ENCODE measurements around the gene YAP1.

YAP1 gene

DNA sequence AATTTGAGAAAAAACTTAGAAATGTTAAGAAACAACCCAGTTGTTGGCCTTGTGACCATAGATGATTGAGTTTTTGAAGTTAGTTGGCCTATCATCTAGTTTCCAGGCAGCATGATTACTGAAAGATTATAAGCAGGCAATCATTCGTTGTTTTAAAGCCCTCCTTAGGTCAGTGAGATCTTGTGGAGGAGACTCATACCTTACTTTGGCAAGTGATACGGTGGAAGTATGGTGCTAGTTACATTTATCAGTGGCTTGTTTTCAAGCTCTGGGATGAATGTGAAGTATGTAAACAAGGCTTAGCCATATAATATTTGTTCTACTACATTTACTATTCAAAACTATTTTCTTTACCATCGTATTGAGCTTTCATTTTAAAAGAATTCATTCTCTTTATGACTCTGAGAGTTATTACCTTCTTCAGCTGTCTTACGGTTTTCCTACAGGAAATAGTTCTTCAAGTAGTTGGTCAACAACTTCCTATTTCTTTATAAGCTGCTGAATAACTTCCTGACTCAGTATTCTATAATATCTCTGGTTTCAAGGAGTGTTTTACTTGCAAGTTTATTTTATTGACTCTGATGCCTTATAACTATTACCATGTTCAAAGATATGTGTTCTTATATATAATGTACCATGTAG lies 7.3 kb downstream of the YAP1 start:
- no peak for DNase-seq (ENCODE audit: low spot score)

DNA sequence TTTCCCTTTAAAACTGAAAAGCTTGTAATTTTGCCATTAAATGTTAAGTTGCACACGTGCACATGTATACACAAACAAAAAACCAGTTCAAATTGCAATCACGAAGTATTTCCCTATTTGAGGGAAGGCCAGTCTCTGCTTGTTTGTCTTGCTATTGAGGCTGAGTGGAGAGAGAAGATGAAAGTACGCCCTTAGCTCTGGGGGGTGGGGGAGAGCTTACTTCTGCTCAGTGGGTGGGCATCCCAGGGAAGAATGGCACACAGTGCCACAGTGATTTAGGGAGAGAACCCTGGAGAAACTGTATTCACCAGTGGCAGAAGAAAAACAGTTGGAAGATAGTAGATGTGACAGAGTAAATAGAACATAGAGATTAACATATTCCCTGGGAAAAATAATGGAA lies 8.7 kb downstream of the YAP1 start:
- DNase-seq (ENCODE audit: low spot score), result no peak

DNA sequence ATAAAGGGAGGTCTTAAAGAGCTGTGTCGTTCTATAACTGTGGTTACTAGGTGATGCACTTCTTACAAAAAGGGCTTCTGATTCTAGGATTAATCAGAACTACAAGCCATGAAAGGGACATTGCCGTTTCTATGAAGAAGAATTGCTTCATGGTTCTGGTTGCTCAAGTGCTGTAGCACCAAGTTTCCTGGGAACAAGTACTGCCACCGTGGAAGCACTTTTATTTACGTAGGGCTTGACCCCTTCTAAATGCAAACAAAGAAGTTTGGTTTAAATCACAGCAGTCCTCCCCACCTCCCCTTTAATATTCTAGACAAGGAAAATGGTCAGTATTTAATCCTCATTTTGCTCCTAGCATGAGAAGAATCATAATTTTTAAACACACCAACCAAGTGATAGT lies 9.8 kb downstream of the YAP1 start:
- DNase-seq (ENCODE audit: low spot score), result no peak

DNA sequence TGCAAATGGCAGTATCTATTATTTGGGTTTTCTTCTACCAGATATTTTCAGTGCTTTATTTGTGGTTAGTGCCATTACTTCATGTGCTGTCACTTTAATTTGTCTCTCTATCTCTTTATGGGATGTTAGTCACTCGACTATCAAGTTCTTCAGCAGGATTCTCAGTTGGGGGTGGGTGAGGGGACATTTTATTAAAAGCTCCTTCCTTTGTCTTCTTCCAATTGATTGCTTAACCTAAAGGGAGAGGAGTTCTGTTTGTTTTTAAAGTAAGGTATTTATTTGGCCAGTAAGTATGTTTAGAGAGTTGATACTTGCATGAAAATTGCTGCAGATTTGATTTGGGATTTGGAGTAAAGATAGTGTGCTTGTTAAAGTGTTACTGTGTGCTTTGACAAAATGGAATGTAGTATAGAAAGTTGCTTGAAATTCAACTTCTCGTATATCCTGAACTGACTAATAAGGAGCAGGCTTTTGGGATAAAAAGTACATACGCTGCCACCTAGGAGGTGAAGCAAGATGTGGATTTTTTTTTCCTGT lies 10.3 kb downstream of the YAP1 start:
- no peak for DNase-seq (ENCODE audit: low spot score)

DNA sequence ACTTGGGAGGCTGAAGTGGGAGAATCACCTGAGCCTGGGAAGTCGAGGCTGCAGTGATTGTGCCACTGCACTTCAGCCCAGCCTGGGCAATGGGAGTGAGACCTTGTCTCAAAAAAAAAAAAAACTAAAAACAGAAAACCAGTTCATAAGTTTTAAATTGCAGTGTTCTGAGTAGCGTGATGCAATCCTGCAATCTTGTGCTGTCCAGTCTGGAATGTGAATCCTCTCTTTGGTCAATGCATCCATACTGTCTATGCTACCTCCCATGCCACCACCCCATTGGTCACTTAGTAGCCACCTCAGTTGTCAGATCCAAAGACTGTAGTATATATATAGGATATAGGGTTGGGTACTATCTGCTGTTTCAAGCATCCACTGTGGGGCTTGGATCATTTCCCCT lies 11.1 kb downstream of the YAP1 start:
- DNase-seq (ENCODE audit: low spot score), result no peak

DNA sequence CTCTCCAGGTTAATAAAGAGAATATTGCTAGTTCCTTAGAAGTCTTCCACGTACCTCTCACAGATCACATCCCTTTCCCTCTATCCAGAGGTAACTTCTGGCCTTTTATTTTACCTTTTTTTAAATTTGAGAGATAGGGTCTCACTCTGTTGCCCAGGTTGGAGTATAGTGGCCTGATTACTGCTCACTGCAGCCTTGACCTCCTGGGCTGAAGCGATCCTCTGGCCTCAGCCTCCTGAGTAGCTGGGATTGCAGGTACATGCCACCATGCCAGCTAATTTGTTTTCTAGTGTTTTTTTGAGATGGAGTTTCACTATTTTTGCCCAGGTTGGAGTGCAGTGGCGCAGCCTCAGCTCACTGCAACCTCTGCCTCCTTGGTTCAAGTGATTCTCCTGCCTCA lies 24.4 kb downstream of the YAP1 start:
- DNase-seq (ENCODE audit: low spot score), result no peak

DNA sequence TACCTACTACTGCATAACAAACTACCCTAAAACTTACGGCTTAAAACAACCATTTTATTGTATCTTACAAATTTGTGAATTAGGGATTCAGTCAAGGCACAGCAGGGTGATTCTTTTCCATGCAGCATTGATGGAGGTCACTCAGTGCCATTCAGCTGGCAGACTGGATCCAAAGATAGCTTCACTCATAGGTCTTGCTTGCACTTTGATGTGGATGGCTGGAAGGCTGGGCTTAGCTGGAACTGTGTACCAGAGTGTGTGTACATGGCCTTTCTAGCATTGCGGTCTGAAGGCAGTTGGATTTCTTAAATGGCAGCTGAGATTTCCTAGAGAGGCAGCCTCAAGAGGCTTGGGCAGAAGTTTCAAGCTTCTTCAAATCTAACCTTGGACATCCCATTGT lies 25.0 kb downstream of the YAP1 start:
- no peak for DNase-seq (ENCODE audit: low spot score)

DNA sequence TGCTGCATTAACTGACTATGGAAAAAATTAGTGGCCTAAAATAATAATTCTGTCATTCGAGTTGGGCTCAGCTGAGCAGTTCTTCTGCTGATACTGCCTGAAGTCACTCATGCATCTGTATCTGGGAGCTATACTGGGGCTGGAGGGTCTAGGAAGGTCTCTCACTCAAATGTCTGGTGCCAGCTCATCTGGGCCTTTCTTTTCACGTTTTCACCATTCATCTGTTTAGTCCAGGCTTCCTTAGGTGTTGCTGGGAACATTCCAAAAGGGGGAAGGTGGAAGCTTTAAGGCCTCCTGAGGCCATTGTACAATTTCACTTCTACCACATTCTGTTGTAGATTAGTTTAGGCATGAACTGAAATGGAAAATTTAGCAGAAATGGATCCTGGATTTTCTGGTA lies 28.0 kb downstream of the YAP1 start:
- no peak for DNase-seq (ENCODE audit: low spot score)

DNA sequence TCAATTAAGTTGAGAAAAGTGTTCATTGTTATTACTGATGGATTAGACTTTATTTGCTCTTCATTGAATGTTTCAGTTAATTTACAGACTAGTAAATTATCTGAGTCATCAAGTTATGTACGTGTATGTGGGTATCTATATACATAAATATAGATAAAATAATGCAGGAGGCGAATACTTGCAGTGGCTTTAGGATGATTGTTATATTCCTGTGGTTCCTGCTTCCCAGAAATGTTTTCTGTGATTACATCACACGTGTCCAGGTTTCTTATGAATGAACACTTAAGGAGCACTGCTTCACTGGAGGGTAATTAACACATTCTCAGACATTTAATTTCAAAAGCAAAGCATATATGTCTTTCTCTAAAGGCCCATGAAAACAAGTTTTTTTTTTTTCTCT lies 28.4 kb downstream of the YAP1 start:
- DNase-seq (ENCODE audit: low spot score), result peak; percentile 14

DNA sequence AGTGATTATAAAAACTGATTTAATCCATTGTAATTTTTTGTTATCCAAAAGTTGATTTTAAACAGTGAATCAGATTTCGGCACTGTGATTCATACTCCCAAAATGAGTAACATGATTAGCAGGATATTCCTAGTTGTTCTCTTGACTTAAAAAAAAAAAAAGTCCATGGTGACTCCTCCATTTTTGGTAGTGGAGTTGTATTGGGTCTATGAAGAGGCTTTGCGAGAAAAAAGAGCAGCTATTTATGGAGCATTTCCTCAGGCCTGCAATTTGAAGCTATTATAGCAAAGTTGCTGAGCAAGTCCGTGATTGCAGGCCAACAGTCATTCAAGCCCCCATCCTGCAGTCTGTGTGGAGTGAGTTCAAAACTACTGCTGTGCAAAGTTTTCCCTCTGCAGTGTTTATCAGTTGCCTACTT lies 28.8 kb downstream of the YAP1 start:
- peak; percentile 50 for DNase-seq (ENCODE audit: low spot score)

DNA sequence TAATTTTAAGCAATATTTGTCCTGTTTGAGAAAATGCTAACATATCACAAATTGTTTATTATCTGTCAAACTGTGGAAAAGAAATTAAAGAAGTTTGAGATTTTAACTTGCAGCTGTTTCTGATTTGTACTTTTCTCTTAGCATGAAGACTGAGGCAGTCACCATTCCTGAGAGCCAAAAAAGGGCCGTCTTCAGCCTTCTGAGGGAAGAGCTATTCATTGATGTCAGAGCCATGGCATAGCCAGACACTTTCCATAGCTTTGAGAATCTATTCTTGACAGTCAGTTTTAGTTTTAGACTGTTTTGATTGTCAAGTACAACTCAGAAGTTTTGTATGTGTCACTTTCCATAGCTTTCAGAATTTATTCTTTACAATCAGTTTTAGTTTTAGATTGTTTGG lies 32.1 kb downstream of the YAP1 start:
- DNase-seq (ENCODE audit: low spot score), result no peak

DNA sequence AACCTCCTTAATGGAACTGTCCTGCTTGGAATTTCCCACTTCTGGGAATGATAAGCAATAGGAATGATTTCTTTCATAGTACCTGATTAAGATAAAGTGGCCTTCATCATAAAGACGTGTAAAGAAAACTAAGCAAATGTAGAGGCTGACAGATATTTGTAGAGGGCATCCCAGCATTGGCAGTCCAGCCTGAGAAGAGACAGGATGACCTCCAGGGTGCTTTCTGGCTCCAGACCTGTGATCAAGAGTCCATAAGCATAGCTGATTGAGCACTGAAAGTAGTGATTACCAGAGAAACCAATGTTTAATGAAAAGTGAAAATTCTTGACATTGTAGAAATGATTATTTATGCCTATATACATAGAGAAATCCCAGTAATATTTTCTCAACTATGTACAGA lies 33.6 kb downstream of the YAP1 start:
- no peak for DNase-seq (ENCODE audit: low spot score)

DNA sequence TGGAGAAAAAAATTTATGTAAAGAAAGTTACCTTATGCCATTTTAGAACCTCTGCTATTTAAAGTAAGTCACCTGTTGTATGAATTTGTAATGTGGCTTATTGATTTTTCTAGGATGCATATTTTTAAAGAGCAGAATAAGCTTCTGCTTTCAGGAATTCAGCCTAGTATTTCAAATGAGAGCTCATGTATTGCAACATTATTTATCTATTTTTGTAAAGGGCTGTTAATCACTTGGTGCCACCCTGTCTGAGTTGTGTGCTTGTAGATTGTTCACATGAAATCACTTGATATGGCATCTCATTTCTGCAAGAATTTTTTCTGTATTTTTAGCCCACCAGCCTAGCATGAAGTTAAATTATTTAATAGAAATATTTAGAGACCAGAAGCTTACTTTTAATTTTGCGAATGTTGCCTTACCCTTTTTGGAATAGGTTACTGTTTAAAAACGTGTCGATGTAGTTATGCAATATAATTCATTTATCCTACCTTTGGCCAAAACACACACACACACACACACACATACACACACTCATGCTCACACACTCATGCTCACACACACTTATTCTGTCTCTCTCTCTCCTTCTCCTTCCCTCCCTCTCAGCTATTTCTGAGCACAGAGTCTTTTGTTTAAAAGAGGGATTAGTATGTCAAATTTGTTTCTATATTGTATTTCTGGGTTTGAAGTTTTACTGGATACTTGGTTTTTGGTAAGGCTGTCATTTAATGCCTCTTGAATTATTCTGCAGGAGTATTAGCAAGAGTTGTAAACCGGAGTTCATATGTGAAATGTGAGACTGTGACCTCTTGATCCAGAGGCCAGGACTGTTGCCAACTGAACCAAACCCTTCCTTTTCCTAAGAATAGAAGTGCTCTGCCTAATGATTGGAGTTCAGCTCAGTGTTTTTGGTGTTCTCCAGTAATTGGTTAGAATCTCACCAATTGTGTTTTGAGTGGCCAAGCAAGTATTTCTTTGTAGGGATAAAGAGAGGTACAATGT lies 34.4 kb downstream of the YAP1 start:
- no peak for DNase-seq (ENCODE audit: low spot score)

DNA sequence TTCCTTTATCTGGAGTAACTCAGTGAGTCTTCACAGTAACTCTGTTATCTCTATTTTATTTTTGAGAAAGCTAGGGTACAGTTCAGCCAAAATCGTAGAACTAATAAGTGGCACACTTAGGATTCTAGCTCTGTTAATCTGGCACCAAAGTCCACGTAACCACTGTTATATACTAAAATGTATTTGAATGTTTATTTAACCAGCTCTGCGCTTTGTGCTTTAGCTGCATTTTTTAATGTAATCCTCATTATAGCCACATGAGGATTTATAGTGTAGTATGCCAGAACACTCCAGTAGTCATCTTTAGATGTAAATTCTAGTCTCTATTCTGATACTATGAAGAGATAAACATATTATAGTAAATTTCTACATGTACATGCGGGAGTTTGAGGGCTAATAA lies 36.8 kb downstream of the YAP1 start:
- DNase-seq (ENCODE audit: low spot score), result no peak

DNA sequence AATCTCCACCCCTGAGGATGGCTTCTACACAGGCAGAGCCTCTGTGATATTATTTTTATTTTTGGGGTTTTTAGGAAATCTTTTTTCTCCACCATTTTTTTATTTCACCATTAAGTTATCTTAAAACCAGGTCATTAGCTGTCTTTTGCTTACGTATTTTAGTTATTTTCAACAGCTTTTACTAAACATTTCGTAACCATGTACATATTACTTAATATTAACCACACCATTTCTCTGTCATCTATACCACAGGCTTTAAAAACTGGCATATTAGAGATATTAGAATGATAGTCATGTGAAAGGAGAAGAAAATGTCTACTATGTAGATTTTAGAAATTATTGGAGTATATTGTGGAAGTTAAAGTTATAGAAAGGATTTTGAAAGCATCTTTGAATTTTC lies 37.4 kb downstream of the YAP1 start:
- DNase-seq (ENCODE audit: low spot score), result no peak

DNA sequence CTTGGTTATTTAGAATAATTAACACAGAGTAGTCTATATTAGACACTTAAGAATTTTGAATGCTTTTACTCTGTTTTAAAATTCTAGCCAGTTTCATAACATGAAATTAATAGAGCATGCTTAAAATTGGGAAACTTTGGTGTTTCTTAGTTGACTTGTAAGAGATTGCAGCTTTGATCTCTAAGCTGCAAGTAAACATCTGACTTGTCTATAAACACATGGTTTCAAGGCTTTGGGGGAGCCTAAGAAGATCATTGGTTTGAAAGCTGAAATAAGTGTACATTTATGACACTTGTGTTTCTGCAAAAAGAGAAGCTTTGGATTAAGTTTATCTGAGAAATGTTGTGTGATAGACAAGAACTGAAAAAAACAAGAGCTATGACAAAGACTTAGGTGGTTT lies 37.8 kb downstream of the YAP1 start:
- DNase-seq (ENCODE audit: low spot score), result no peak

DNA sequence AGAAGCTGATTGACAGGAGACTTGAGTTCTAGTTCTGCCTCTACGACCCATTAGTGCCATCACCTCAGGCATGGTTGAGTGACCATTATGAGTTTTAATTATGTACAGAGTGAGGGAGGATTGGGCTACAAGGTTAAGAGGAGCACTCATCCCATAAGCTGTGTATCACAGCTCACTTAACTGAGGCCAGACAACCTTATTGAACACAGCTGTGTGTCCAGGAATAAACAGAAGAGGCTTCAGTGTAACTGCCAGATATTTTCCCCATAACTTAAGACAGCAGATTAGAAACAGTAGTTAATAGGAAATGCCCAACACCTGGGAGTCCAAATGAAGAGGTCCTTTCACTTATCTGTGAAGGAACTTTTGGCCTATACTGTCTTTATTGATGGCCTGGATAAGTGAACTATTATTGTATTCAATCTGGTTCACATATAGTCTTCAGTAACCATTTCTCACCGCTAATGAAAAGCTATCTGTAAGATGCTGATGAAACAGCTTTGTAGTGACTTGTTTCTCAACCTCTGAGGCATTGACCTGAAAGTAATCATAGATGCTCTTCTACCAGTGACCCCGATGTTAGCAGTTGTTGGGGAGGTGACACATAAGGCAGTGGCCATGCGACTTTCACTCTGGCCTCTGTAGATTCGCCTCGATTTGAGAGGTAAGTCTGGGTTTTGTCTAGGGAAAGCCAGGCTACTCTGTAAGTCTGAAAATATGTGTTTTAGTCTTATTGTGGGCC lies 41.7 kb downstream of the YAP1 start:
- no peak for DNase-seq (ENCODE audit: low spot score)

DNA sequence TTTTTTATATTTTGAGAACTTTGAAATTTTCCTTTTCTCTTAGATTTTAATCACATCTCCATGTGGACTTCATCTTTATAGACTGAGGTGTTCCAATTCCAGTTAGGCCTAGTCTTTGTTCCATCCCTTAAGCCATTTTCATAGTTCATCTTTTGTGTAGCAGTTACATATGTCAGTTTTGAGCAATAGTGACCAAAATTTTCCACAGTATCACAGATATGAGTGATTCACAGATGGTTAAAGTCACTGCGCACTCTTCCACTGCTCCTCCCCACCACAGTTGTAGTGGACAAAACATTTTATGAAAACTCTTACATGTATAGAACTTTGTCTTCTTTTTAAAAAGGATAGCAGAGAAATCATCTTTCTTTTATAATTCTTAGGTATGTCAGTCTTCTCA lies 42.8 kb downstream of the YAP1 start:
- DNase-seq (ENCODE audit: low spot score), result no peak

DNA sequence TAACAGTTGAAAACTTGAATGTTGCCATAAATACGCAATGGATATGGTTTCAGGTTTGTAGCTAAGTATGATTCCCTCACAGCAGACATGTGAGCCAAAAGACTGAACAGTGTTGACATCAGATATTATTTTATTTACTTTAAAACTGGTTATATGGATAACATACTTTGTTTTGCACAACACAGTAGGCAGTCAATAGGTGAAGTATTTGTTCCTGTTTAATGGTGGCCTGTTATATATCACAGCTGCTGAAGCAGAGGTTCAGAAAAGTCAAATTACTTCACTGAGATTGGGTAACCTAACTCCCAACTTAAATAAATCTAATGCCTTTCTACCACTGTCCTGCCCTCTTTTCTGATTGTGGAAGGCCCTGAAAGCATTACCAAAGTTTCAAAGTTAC lies 44.6 kb downstream of the YAP1 start:
- no peak for DNase-seq (ENCODE audit: low spot score)

DNA sequence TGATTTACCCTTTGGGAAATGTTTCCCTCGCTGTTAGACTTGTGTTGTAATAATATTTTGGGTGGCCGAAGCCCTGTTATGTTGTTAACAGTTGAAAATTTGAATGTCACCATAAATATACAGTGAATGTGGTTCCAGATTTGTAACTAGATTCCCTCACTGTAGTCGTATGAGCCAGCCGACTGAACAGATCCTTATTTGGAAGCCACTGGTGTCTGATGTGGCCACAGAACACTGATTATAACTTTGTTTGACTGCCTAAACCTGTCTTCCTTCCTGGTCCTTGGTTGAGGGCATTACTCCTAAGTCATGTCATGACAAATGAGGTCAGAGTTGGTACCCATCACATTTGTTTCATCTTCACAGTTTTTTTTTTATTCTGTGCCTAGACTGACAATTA lies 45.4 kb downstream of the YAP1 start:
- DNase-seq (ENCODE audit: low spot score), result no peak

DNA sequence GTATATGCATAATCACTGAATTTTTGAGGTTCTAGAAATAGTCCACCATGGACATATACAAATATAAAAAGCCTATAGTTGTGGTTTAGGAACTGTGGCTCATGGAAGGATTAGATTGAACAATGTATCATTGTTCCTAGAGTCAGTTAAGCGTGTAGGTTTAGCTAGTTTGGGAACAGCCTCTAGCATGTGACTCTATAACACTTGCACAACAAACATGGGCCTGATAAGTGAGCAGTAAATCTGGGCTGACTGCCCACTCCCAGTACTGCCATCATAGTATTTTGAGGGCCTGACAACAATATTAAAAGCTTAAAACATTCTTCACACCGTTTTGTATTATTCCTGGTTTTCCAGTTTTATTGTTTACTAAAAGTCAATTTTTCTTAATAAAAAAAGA lies 47.0 kb downstream of the YAP1 start:
- no peak for DNase-seq (ENCODE audit: low spot score)

DNA sequence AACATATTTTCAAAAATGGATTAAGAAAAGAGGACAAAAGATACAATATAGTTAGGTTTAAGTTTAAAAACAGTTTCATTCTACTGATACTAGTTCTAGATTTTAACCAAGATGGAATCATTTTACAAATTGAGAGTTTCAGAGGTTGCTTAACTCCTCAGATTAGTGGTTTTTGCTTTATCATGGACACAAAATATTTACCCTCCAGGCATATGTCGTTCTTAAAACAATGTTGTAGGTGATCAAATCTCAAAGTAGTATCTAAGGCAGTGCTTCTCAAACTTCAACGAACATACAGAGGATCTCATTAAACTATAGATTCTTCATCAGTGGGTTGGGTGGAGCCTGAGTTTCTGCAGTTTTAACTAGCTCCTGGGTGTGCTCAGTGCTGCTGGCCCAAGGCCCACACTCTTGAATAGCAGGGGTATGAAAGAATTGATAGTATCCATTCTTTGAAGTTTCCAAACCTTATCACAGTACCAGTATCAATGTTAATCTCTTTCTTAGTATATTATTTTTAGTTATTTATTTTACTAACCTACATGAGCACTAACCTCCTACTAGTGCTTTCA lies 48.0 kb downstream of the YAP1 start:
- no peak for DNase-seq (ENCODE audit: low spot score)

Data from hepatic stellate cell (primary cell).